Measurements from ENCODE around the gene PARVA. TPM values are rescaled to one million over a fixed set of nuclear protein-coding genes. Genes with fewer than 3 reads are reported as not detected.
"Not testable (repeated sequence)": the region's sequence is repeated elsewhere in the genome, so short reads cannot be mapped to it uniquely, and the experiment has no call there.

The PARVA gene
- total RNA-seq, 1 donor from 2014 or later: 45.9 TPM

DNA sequence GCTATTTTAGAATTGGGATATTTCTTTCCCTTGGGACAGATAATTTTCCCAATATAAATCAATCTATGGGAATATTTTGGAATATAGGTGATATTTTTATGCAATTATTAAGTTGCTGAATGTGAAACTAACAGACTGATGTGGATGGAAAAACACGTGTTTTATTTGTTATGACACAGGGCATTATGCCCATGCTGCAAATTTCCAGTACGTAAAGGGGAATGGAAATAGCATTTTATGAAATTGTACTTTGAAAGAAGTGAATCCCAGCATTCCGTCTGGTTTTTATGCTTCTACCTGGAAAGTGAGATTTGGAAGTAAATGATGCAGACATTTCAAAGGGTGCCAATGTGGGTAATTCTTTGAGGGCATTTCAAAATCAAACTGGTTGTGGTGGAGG, 142.7 kb downstream of the PARVA start:
- no peak overlapping the region for H3K4me3 ChIP-seq (ENCODE audit: low read depth, low read length)
- no peaks in the 10 kb centered on the region for H3K27me3 ChIP-seq (ENCODE audit: control insufficient read depth, insufficient read depth, low read length)
- DNase-seq (ENCODE audit: low read depth): no peak
- H3K36me3 ChIP-seq (ENCODE audit: control insufficient read depth, insufficient read depth, low read length): no peaks in the 10 kb centered on the region
- no peak for TF ChIP-seq CTCF (IDR thresholded peaks at IDR 0.05; ENCODE audit: insufficient read depth, low read length, poor library complexity, severe bottlenecking)

DNA sequence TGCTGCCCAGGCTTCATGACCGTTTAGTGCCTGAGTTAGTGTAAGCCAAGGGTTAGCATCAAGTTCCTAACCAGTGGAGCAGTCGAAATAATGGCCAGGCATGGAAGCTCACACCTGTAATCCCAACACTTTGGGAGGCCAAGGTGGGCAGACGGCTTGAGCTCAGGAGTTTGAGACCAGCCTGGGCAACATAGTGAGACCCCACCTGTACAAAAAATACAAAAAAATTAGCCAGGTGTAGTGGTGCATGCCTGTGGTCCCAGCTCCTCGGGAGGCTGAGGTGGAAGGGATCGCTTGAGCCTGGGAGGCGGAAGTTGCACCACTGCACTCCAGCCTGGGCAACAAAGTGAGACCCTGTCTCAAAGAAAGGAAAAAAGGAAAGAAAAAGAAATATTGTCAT, 143.2 kb downstream of the PARVA start:
- DNase-seq (ENCODE audit: low read depth); H3K27me3 ChIP-seq (ENCODE audit: control insufficient read depth, insufficient read depth, low read length); H3K36me3 ChIP-seq (ENCODE audit: control insufficient read depth, insufficient read depth, low read length); H3K4me3 ChIP-seq (ENCODE audit: low read depth, low read length): not testable (repeated sequence)

DNA sequence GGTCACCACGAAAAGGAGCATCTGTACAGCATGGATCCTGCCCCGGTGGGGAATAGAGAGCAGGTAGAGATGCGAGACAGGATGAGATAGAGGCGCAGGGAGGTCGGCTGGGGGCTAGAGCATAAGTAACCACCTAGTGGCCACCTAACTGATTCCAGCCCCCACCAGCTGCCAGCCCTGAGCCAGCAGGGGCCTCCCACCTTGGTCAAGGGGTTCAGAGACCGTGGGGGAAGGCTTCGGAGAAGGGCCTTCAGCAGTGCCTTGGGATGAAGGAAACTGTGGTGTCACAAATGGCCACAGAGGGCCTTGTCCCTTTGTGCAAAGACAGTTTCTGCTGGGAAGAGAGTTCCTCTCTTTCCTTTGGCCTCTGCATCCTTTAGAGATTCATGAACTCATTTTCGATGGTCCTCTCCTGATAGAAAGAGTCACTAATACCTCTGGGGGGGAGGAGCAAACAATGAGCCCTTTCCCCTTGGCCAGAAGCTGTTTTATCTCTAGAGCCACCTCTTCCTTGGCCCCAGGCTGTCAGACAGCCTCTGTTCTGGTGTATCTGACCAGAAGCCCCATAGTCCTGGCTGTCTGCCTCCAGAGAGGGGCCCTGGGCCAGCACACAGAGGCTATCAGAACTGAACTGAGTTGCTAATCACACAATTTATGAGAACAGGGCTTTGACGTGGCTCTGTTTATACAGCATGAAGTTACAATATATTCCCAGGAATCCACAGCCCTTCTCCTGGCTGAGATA, 146.0 kb downstream of the PARVA start:
- no peaks in the 10 kb centered on the region for H3K27me3 ChIP-seq (ENCODE audit: control insufficient read depth, insufficient read depth, low read length)
- no peak for TF ChIP-seq CTCF (IDR thresholded peaks at IDR 0.05; ENCODE audit: insufficient read depth, low read length, poor library complexity, severe bottlenecking)
- H3K36me3 ChIP-seq (ENCODE audit: control insufficient read depth, insufficient read depth, low read length): no peaks in the 10 kb centered on the region
- no peak for DNase-seq (ENCODE audit: low read depth)
- no peak overlapping the region for H3K4me3 ChIP-seq (ENCODE audit: low read depth, low read length)

DNA sequence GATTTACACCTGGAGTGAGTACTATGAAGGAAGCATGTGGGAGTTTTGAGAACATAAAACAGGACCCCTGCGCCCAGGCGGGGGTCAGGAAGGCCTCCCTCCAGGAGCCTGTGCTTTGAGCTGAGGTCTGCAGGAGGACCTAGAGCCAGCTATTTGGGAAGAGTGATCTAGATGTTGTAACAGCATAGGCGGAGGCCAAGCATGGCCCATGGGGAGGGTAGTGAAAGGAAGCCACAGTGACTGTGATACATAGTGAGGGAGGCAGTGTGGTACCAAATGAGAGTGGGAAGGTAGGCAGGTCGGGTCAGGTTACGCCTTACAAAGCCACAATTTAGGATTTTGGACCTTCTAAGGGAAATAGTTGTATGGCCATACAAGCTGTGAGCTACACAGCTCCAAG, 147.5 kb downstream of the PARVA start:
- no peak for DNase-seq (ENCODE audit: low read depth)
- Histone ChIP-seq H3K27me3 (ENCODE audit: control insufficient read depth, insufficient read depth, low read length) (no peaks in the 10 kb centered on the region), H3K36me3 (ENCODE audit: control insufficient read depth, insufficient read depth, low read length) (no peaks in the 10 kb centered on the region), H3K4me3 (ENCODE audit: low read depth, low read length) (no peak overlapping the region)
- no peak for TF ChIP-seq CTCF (IDR thresholded peaks at IDR 0.05; ENCODE audit: insufficient read depth, low read length, poor library complexity, severe bottlenecking)

- H3K4me3 ChIP-seq (ENCODE audit: low read depth, low read length): no peak overlapping the region
- no peaks in the 10 kb centered on the region for H3K36me3 ChIP-seq (ENCODE audit: control insufficient read depth, insufficient read depth, low read length)
- DNase-seq (ENCODE audit: low read depth): no peak
- no peaks in the 10 kb centered on the region for H3K27me3 ChIP-seq (ENCODE audit: control insufficient read depth, insufficient read depth, low read length)
- no peak for TF ChIP-seq CTCF (IDR thresholded peaks at IDR 0.05; ENCODE audit: insufficient read depth, low read length, poor library complexity, severe bottlenecking)
These were observed 148.2 kb downstream of the PARVA start for GRCh38 chr11:12525466-12526055.

DNA sequence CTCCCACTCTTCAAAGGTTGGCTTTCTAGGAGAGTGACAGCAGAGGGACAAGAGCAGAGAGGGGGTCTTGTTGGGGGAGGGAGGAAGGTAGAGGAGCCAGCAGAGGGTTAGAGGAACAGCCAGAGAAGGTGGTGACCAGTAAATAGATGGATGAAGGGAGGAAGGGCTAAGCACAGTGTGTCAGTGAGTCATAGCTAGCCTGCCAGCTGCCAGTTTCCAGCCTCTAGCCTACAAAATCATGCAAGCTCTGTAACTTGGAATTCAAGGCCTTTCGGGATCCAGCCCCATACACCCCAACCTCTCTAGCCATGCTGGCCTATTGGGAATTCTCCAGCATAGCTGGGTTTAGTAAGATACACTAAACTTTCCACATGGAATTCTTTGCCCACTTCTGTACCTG, 149.4 kb downstream of the PARVA start:
- no peak for DNase-seq (ENCODE audit: low read depth)
- Histone ChIP-seq H3K36me3 (ENCODE audit: control insufficient read depth, insufficient read depth, low read length) (no peaks in the 10 kb centered on the region), H3K27me3 (ENCODE audit: control insufficient read depth, insufficient read depth, low read length) (no peaks in the 10 kb centered on the region), H3K4me3 (ENCODE audit: low read depth, low read length) (no peak overlapping the region)
- TF ChIP-seq CTCF (IDR thresholded peaks at IDR 0.05; ENCODE audit: insufficient read depth, low read length, poor library complexity, severe bottlenecking): no peak
